Left renal cortex interstitium (tissue), 4 donors: ENCODE data around the gene RPS6KA5. TPM values are rescaled to one million over a fixed set of nuclear protein-coding genes. Genes with fewer than 3 reads are reported as not detected.
"Not testable (repeated sequence)": the region's sequence is repeated elsewhere in the genome, so short reads cannot be mapped to it uniquely, and the experiment has no call there.

ENCODE experiments used
- DNase-seq, 4 donors: peaks; one replicate each; pipeline ENCODE4 v3.0.0-alpha.2; 2013; ENCODE audit warnings: low read depth in 4 of 4, low spot score in 2 of 4, missing footprints in 1 of 4
- polyA plus RNA-seq, 4 donors: library from polyadenylated mRNA; unstranded; fragments of 120-200 nt; gene quantifications; one replicate each; pipeline ENCODE4 v1.2.1, GENCODE V29; 2013; ENCODE audit not compliant: insufficient read length in 4 of 4

RPS6KA5 gene
- polyA plus RNA-seq: 1 to 10 TPM; 6.0 to 8.7 (median 7.7) TPM

- DNase-seq: peak; percentile 96 to 100 (median 98)
Measured at GRCh38 chr14:91060351-91061055, at the start of gene RPS6KA5. RPS6KA5 (minus strand) TSS chr14:91060641; CDS start chr14:91060434, 207 bp downstream.

GRCh38 chr14:91108941-91109611 is 48.6 kb upstream of the RPS6KA5 start:
- no peak for DNase-seq

- DNase-seq: no peak
Measured at GRCh38 chr14:91103116-91103515, 42.7 kb upstream of the RPS6KA5 start.

GRCh38 chr14:91100102-91100501 is 39.7 kb upstream of the RPS6KA5 start:
- DNase-seq: no peak

- DNase-seq: no peak
Measured at GRCh38 chr14:91098591-91098990, 38.1 kb upstream of the RPS6KA5 start.

GRCh38 chr14:91097657-91098056 is 37.2 kb upstream of the RPS6KA5 start:
- DNase-seq: not testable (repeated sequence)

- DNase-seq: no peak
Measured at GRCh38 chr14:91095178-91095577, 34.7 kb upstream of the RPS6KA5 start.

- DNase-seq: no peak
Measured at GRCh38 chr14:91094772-91095171, 34.3 kb upstream of the RPS6KA5 start.

GRCh38 chr14:91093743-91094472 is 33.5 kb upstream of the RPS6KA5 start:
- DNase-seq: not testable (repeated sequence)

GRCh38 chr14:91092073-91092472 is 31.6 kb upstream of the RPS6KA5 start:
- no peak for DNase-seq

GRCh38 chr14:91090743-91091142 is 30.3 kb upstream of the RPS6KA5 start:
- DNase-seq: no peak

- DNase-seq: no peak
Measured at GRCh38 chr14:91089958-91090535, 29.6 kb upstream of the RPS6KA5 start.

GRCh38 chr14:91088585-91089235 is 28.3 kb upstream of the RPS6KA5 start:
- DNase-seq: no peak

- DNase-seq: not testable (repeated sequence)
Measured at GRCh38 chr14:91087470-91087869, 27.0 kb upstream of the RPS6KA5 start.

- no peak for DNase-seq
Measured at GRCh38 chr14:91084516-91084915, 24.1 kb upstream of the RPS6KA5 start.

GRCh38 chr14:91082282-91082681 is 21.8 kb upstream of the RPS6KA5 start:
- DNase-seq: no peak

- no peak for DNase-seq
Measured at GRCh38 chr14:91080071-91080470, 19.6 kb upstream of the RPS6KA5 start.

GRCh38 chr14:91078095-91078737 is 17.8 kb upstream of the RPS6KA5 start:
- no peak for DNase-seq

- no peak for DNase-seq
Measured at GRCh38 chr14:91075553-91075952, 15.1 kb upstream of the RPS6KA5 start.

- DNase-seq: no peak
Measured at GRCh38 chr14:91070572-91070971, 10.1 kb upstream of the RPS6KA5 start.
